ENCODE measurements around the gene TTC28.

- TF ChIP-seq CTCF (IDR thresholded peaks at IDR 0.05): no peak
- no peak for TF ChIP-seq POLR2A (IDR thresholded peaks at IDR 0.05)
Measured at GRCh38 chr22:28582806-28583205, 96.8 kb downstream of the TTC28 start.

Data from uterus (tissue), 2 donors.